Stimulated activated CD4-positive, alpha-beta T cell treated with anti-CD3 and anti-CD28 coated beads, Interleukin-15, amount 100 ng/mL, for 24 hours (primary cell): ENCODE results near the gene FBXO8.
"Not testable (repeated sequence)": the region's sequence is repeated elsewhere in the genome, so short reads cannot be mapped to it uniquely, and the experiment has no call there.

Source experiments
- DNase-seq: peaks from one replicate; pipeline ENCODE4 v3.0.0-alpha.2; 2020

Gene FBXO8, protein sequence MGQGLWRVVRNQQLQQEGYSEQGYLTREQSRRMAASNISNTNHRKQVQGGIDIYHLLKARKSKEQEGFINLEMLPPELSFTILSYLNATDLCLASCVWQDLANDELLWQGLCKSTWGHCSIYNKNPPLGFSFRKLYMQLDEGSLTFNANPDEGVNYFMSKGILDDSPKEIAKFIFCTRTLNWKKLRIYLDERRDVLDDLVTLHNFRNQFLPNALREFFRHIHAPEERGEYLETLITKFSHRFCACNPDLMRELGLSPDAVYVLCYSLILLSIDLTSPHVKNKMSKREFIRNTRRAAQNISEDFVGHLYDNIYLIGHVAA

DNA sequence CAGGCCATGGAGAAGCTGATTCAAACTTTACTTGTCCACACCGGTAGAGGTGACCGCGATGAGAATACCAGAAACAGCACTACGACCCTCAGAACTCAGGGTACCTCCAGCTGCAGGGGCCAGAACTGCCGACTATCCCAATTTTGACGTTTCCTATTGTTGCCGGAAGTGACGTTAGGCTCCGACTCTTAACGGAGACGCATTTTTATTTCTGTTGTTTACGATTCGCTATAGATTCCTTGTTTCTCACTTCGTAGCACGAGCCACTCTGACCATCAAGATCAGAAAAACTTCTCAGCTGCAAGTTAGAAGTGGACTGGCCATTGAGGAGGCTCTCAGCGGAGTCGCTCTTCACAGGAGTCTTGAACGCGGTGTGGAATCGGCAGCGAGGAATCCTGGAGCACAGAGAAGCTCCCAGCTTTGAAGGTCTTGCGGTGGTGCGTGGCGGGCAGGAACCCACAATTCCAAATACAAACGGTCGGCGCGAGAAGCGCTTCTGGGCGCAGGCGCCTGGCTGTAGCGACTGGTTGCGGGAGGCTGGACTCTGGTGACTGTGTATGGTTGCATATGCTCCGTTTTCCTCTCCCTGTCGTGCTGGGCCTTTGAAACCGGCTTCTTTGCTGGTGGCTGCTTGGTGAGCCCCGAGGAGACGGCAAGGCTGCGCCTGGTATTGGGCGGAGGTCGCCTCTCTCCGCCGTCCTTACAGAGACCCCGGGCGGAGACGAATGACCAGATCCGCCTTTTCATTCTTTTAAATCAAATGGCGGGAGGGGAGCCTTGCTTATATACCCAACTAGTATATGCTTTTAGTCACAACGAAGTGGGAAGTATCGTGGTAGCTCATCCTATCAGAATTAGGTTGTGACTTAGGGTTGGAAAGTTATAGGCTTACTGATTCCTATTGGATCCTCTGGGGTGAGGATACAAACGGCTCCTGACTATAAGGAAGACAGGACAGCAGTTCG, at the start of gene FBXO8, which contains the start of gene CEP44:
Gene FBXO8, minus strand, starts transcription at position 161 of the 965 bp plus-strand sequence. CDS start 20,575 bp downstream, outside the sequence.
Gene CEP44, plus strand, starts transcription at position 405 of the 965 bp plus-strand sequence. CDS start 15,211 bp downstream, outside the sequence.
- peak; percentile 71 for DNase-seq

DNA sequence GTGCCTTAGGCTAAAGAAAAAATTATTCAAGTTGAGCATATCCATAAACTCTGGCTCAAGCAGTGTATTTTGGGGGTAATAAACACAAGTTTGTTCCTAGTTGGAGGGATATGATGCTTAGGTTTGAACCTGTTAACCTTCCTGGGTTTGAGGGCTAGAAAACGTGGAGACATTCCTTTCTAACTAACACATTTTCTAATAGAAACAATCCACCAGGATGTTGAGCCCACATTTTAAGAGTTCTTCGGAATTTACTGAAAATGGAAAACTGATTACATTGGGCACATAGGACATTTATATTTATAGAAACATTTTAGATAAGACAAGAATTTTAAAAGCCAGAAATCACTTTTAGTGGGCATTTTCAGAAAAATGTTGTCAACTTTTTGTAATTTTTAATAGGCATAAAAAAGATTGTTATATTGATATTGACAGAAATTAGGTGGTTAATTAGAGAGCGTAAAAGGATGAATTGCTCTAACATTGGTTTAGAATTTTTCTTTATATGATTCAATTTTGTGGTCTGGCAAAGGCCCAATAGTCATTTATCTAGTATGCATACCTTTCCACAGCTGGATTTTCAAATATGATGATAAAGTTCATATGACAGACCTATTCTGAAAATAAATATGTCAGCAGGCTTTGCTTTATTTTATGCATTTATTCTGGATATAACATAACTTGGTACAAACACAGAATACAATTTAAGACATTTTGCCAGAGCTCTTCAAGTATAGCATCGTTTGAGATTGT, 49.5 kb upstream of the FBXO8 start:
- no peak for DNase-seq

DNA sequence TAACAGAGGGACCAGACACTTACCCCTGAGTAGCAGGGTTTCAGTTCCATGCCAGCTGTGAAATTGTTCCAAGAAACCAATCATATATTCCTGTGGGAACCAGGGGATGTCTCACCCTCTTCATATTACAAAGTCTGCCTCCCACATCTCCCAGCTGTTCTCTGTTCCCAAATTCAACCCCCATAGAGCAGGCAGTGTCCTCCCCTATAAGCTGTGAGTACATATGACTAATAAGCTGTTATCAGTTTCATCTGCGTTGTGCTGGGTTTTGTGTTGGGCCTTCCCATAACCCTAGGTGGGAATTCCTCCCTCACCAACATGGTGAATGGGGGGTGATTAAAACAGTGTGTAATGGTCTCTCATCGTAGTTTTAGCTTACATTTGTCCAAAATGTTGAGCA, 41.3 kb upstream of the FBXO8 start:
- no peak for DNase-seq

DNA sequence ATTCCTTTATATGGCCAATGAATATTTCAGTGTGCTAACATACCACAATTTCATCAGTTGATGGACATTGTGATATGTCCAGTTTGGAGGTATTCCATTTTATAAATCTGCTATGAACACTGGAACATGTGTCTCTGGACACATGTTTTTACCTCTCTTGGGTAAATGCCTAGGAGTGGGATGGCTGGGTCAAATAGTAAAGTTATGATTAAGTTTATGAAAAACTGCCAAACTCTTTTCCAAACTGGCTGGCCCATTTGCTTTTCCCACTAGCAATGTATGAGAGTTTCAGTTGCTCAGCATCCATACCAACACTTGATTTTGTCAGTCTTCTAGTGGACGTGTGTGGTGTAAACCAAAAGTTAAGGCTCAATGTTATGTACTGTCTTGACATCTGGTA, 40.8 kb upstream of the FBXO8 start:
- no peak for DNase-seq

DNA sequence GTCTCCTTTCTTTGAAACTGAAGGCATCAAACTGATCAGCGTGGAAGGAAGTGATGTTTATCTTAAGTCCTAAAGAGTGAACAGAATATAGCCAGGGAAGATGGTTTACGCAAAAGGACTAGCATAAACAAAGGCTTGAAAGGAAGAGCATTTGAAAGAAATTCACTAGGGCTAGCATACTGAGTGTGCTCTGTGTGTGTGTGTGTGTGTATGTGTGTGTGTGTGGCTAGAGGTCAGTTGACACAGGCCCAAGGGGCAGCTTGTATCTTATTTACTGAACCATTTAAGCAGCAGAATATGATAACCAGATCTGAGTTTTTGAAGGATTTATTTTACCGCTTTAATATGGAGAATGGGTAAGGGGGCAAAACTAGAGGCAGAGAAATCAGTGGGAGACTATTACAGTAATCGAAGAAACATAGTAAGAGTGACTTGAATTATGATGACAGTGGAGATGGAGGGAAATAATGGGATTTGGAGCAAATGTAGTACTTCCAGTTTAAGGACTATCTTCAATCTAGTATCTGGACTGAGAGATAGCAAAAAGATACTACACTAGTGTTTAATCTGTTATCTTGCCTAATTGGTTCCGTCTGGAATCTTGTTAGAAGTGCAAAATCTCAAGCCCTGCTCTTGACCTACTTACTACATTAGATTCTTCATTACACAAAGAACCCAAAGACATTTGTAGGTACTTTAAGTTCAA, 37.2 kb upstream of the FBXO8 start:
- DNase-seq, result no peak

DNA sequence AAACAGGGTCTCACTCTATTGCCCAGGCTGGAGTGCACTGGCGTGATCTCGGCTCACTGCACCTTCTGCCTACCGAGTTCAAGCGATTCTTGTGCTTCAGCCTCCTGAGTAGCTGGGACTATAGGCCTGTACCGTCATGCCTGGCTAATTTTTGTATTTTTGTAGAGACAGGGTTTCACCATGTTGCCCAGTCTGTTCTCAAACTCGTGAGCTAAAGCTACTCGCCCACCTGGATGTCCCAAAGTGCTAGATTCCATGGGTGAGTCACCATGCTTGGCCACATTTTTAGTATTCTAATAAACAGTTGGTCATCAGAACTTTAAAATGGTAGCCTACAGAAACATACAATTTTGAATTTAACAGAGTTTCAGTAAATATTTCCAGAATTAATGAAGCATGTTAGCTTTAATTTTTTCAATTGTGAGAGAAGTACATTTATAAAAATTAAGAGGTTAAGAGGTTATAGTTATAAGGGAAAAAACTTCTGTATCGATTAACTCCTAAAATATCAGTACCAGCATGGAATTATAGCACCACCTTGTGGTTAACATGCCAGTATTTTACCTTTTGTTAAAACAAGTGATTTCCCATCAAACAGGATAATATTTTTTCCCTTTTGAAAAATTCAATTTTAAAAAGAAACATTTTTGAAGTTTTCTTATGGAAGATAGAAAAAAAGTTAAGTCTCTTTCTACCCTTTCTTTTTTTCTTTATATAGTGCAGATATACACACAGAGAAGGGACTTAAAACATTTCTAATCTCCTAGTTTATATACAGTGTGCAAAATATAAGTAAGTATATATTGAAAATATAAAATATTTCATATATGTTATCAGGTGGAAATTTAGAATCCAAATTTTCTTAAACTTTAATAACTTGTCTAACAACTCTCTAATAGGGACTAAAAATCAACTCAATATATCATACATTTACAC, 35.6 kb upstream of the FBXO8 start:
- DNase-seq, result no peak

DNA sequence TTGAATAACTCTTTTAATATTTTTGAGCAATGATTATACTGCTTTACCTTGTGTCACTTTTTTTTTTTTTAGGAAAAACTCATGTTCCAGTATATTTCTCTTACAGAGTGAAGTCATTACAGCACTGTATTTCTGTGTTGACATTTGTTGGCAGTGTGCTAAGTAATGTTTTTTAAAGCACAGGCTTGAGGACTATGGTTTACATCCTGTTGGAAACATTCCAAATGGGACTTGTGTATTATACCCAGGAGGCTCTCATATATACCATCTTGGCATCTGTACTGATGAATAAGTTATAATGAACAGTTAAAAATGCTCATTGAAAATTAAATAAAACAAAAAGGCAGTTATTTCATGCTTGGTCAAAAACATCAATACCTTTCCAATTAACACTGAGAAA, 34.1 kb upstream of the FBXO8 start:
- no peak for DNase-seq

DNA sequence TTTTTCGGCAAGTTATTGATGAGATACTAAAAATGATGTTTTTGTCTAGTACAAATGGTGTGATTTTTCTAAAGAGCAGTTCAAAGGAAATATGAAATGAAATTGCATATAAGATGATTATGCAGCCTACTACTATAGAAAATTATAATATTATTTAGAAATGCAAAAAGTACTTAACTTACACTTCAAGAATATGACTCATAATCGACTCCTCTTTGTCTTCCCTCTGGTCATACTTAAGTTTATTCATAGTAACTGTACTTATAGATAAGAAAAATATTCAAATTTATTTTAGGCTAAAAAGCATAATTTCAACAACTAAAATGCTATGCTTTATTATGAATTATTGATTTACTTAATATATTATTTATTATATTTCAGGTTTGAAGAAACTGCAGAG, 33.5 kb upstream of the FBXO8 start:
- DNase-seq, result no peak

DNA sequence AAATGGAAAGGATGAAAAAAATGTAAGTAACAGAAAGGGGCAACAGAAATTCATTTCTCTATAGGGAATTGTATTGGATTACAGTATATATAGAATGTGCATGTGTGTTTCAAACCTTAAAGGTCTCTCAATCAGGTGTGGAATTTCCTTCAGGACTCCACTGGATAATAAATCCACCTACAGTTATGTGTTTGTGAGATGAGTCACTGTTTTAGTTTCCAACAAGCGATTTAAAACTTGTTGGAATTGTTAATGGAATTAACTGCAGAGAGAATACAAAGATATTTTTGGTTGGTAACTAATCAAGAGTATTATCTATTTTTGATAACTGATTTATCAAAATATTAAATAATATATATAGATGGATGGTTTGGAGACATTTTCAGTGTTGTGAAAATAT, 33.1 kb upstream of the FBXO8 start:
- no peak for DNase-seq

DNA sequence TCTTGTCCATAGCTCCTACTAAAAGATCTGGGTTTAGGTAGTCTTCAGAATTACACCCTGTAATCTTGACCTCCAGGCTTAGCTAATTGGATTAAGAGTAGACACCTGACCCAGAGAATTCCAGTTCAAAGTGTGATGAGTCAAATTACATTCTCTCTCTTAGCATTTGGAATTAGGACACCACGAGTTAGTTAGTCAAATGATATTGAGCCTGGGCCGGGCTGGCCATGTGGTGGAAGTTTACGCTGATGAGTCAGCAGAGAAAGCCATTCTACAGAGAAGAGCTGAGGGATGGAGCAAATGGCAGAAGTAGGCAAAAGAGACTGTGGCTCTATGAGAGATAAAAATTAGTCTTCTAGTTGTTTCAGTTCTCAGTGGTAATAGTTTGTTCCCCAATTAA, 31.3 kb upstream of the FBXO8 start:
- DNase-seq, result no peak

DNA sequence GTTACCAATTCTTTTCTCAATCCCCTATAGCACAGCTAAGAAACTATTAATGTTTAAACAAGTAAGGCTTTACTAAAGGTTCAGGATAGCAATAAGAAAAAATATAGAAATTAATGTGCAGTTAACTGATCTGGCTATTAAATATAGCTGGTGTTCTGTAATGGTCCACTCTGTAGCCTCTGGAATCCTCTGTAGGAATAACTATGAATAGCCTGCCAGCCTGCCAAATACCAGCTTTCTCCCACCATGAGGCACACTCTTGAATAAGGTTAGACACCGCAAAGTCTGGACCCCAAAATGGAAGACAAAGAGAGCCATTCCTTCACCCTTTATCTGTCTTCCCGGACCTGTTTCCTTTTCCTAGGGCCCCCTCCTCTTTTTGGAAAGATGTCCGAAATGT, 30.8 kb upstream of the FBXO8 start:
- DNase-seq, result no peak

DNA sequence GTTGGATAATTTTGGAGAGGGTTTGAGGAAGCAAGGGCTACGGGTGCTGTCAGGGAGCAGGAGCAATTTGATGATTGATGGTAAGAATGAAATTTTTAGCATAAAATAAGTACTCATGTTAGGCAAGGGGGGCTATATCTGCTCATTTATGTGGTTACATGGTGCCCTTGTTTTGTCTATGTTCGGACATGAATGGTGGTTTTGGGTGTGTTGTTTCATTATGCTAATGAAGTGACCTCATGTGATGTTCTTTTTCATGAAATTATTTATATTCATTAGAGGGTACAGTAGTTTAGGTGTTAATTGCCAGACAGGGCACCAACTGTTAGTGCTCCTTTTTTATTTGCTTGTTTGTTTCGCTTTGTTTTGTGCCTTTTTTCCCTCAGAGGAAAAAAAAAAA, 29.5 kb upstream of the FBXO8 start:
- DNase-seq, result no peak

DNA sequence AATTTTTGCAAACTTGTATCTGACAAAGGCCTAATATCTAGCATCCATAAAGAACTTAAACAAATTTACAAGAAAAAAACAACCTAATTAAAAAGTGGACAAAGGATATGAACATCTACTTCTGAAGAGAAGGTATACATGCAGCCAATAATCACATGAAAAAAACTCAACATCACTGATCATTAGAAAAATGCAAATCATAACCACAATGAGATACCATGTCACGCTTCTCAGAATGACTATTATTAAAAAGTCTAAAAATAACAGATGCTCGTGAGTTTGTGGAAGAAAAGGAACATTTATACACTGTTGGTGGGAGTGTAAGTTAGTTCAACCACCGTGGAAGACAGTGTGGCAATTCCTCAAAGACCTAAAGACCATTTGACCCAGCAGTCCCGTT, 24.2 kb upstream of the FBXO8 start:
- DNase-seq, result no peak

DNA sequence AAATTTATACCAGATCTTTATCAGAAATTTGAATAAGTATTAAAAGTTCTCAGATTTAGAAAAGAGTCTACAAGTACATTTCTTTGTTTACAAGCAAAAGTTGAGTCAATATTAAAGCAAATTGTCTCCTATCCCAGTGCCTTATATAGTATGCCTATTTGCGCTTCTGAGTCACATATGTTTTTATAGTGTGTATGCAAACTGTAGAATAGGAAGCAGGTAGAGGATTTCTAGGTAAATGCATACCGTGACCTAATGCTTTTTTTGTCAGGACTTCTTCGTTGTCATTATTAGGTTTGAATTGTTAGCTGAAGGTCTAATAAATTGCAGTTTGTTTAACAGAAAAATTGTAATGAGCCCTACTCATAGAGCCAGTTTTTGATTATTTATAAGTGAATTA, 22.5 kb upstream of the FBXO8 start:
- no peak for DNase-seq

DNA sequence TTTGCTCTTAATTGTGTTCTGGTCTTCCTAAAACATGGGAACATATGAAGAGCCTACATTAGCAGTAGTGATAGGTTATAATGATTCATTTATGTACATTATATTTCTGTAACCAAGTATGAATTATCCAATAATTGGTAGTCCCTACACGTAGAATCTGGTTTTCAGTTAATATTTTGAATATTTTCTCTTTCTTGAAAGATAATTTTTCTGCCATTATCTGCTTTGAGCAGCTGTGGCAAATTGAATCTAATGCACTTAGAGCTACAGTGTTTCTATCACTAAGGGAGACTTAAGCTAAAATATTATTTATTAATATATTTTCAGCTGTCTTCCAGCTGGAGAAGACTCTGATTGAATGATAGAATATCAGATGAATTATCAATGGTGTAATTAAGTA, 21.2 kb upstream of the FBXO8 start:
- DNase-seq, result no peak

DNA sequence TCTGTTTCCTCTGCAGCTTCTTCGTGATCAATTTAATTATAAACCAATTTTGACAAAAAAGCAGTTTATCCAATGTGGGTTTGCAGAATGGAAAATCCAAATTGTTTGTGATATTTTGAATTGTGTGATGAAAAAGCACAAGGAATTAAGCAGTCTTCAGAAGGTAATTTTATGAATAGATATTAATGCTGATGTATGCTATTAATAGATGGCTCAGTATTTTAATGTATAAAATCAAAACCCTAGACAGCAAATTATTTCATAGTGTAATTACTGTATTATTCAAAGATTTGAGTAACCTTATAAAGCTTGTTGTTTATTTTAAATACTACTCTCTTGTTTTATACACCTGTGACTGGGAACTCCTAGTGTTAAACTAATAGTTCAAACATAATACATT, 20.2 kb upstream of the FBXO8 start:
- no peak for DNase-seq

DNA sequence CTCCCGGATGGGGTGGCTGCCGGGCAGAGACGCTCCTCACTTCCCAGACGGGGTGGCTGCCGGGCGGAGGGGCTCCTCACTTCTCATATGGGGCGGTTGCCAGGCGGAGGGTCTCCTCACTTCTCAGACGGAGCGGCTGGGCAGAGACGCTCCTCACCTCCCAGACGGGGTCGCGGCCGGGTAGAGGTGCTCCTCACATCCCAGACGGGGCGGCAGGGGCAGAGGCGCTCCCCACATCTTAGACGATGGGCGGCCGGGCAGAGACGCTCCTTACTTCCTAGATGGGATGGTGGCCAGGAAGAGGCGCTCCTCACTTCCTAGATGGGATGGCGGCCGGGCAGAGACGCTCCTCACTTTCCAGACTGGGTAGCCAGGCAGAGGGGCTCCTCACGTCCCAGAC, 11.7 kb upstream of the FBXO8 start:
- not testable (repeated sequence) for DNase-seq

DNA sequence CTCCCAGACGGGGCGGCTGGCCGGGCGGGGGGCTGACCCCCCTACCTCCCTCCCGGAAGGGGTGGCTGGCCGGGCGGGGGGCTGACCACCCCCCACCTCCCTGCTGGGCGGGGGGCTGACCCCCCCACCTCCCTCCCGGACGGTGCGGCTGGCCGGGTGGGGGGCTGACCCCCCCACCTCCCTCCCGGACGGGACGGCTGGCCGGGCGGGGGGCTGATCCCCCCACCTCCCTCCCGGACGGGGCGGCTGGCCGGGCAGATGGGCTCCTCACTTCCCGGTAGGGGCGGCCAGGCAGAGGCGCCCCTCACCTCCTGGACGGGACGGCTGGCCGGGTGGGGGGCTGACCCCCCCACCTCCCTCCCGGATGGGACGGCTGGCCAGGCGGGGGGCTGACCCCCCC, 11.2 kb upstream of the FBXO8 start:
- not testable (repeated sequence) for DNase-seq

DNA sequence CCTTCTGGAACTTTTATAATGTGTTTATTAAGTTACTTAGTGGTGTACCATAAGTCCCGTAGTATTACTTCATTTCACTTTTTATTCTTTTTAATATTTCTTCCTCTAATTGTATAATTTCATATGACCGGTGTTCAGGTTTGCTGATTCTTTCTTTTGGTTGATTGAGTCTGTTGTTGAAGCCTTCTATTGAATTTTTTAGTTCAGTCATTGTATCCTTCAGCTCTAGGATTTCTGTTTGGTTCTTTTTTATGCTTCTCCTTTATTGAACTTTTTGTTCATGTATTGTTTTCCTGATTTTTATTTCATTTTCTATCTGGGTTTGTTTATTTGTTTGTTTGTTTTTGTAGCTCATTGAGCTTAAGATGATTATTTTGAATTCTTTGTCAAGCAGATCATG, 9.0 kb upstream of the FBXO8 start:
- DNase-seq, result no peak

DNA sequence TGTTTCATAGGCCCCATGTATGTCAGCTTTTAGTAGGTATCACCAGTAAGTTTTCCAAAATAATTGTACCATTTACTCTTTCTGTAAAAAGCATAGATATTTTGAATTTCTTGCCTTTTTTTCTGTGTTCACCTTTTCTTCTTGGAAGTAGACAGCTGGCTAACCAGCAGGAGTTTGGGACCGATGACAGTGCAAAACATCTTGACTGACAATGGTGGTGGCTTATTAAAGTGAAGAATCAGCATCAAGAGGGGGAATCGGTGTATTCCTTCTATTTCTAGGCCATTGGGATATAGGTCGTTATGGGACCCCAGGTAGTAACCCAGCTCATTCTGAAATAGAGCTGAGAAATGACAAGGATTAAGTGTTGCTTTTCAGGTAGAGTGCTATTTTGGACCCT, 3.4 kb upstream of the FBXO8 start:
- DNase-seq, result no peak

DNA sequence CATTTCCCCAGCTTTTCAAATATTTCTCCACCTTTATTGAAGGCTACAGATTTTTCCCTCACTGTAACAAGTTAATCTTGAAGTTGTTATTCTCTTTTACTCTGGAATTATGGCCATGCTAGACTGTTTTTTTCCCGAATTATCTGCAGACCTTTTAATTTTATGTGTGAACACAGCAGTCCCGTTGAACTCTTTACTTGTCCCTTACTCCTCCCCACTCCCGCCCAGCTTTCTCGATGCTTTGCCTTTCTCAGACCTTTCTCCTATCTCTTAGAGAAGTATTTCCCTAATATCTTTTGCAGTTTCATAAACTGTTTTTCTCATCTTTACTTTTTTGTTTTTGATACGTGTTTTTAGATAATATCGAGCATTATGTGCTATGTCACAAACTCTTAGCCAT, 1.0 kb upstream of the FBXO8 start:
- DNase-seq, result no peak
